HepG2 (cell line): Measurements from ENCODE around the gene VPS52.

Experiments
- ARID3A ChIP-seq: IDR thresholded peaks from 2 replicates; pipeline ENCODE4 v1.6.1; 2012; ENCODE audit warnings: low read depth, low read length, improper control_type of control experiment
- EP300 ChIP-seq, 3 experiments: sonication (generic) in 1 of 3; formaldehyde crosslinking in 1 of 3; IDR thresholded peaks; 2 replicates each; pipeline versions ENCODE4 v1.5.1 to v1.6.1; 2011 to 2020; ENCODE audit warnings: low read depth in 2 of 3, low read length in 2 of 3, borderline replicate concordance in 1 of 3, improper control_type of control experiment in 1 of 3, mild to moderate bottlenecking in 1 of 3, missing genetic modification reagents in 1 of 3, moderate library complexity in 1 of 3
- MAX ChIP-seq: IDR thresholded peaks from 2 replicates; pipeline ENCODE4 v1.6.1; 2012; ENCODE audit warnings: inconsistent platforms
- ZNF30 ChIP-seq: sonication (generic); formaldehyde crosslinking; IDR thresholded peaks from 2 replicates; pipeline ENCODE4 v1.5.0; 2020; ENCODE audit warnings: mild to moderate bottlenecking, missing genetic modification reagents
- ZNF484 ChIP-seq: sonication (generic); formaldehyde crosslinking; IDR thresholded peaks from 2 replicates; pipeline ENCODE4 v1.5.1; 2020; ENCODE audit warnings: mild to moderate bottlenecking, low read depth, missing genetic modification reagents, borderline replicate concordance

GRCh38 chr6:33254591-33254990 lies 17.1 kb downstream of the VPS52 start:
- TF ChIP-seq ZNF30, result no peak
- no peak for TF ChIP-seq ARID3A
- no peak for TF ChIP-seq MAX
- no peak for TF ChIP-seq ZNF484
- no peak for TF ChIP-seq EP300 (IDR thresholded peaks at IDR 0.05; ENCODE audit: low read depth in 2 of 2, low read length in 2 of 2)
- TF ChIP-seq EP300 (CRISPR knock-in tag; IDR thresholded peaks at IDR 0.05; ENCODE audit: borderline replicate concordance), result no peak
